ENCODE results near the gene NCF2.

DNA sequence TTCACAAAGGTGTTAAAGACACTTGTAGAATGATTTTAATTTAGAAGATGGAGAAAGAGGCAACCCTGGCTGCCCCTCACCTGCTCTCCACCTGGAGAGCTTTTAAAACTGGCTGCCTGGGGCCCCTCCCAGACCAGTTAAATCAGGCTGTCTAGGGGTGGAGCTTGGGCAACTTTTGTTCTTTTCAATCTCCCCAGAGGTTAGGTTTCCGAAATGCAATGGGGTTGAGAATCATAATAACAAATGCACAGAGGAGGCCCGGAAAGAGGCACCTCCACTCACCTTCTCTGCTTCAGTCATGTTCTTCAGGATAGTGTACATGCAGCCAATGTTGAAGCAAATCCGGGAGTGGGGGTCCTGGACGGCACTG lies 400 bp downstream of the NCF2 start:
- TF ChIP-seq CTCF (IDR thresholded peaks at IDR 0.05; ENCODE audit: low read depth, low read length) (no peak), EZH2phosphoT487 (IDR thresholded peaks at IDR 0.05; ENCODE audit: low read depth) (no peak)

Measured in OCI-LY3 (cell line).